K562 (cell line): ENCODE results near the gene TUBGCP6. TPM values are rescaled to one million over a fixed set of nuclear protein-coding genes. Genes with fewer than 3 reads are reported as not detected.

Source experiments
- ATAC-seq: fragments of 200-7000 bp; cut with Tn5 transposase; 3 replicates; pipeline ENCODE4 v1.9.1; 2020; ENCODE audit warnings: moderate library complexity
- BruUV-seq: library from RNA; stranded (reverse); fragments of 400-500 nt; replicated peaks from 2 replicates; lab custom pipeline; 2021; lab: Mats Ljungman, UMichigan
- CTCF ChIA-PET: fragments of 300-600 bp; formaldehyde crosslinking; extraction: SDS; loops from one replicate; lab custom pipeline; 2021; ENCODE audit warnings: low intra/inter-chr PET ratio; lab: Yijun Ruan, JAX
- POLR2A ChIA-PET: fragments of 300-600, 350-650 bp; sonication (Branson Sonifier 250); formaldehyde crosslinking; extraction: SDS; loops from one replicate; lab custom pipeline; 2021; ENCODE audit warnings: antibody characterized with exemption, inconsistent platforms; lab: Yijun Ruan, JAX
- DNase-seq, 4 experiments: peaks; one replicate each; pipeline versions ENCODE4 v3.0.0 to v3.0.0-alpha.2; 2011 to 2018; ENCODE audit warnings: low spot score in 3 of 4, mixed read lengths in 3 of 4; ENCODE audit errors: extremely low read depth in 1 of 4
- FAIRE-seq: peaks from 2 replicates; lab custom pipeline; 2011; peaks lifted over from hg19 to GRCh38; lab: Jason Lieb, UNC
- H2AFZ ChIP-seq: 2 replicates; pipeline ENCODE4 v1.6.0; 2011; ENCODE audit warnings: low read depth, low read length, control low read depth, inconsistent platforms
- H3K27ac ChIP-seq: fragments of 200-600 bp; 3 replicates; pipeline ENCODE4 v1.8.0; 2011; ENCODE audit warnings: low read depth, mild to moderate bottlenecking, control low read depth, inconsistent platforms, low read length, moderate library complexity, mixed read lengths; ENCODE audit errors: extremely low read depth
- H3K27me3 ChIP-seq, 2 experiments: fragments of 300-600 bp in 1 of 2; 2 replicates in 1 of 2; 3 replicates in 1 of 2; pipeline versions ENCODE4 v1.6.0 to v1.8.0; 2011; ENCODE audit warnings: inconsistent platforms in 2 of 2, low read length in 2 of 2, mild to moderate bottlenecking in 1 of 2, mixed read lengths in 1 of 2, moderate library complexity in 1 of 2; ENCODE audit not compliant: control insufficient read depth in 2 of 2, insufficient read depth in 2 of 2
- H3K36me3 ChIP-seq: fragments of 300-600 bp; 3 replicates; pipeline ENCODE4 v1.8.0; 2011; ENCODE audit warnings: mild to moderate bottlenecking, low read length, inconsistent platforms; ENCODE audit not compliant: control insufficient read depth, insufficient read depth
- H3K4me1 ChIP-seq, 2 experiments: fragments of 200-600 bp in 1 of 2; replicated peaks in 1 of 2; 2 replicates in 1 of 2; 3 replicates in 1 of 2; pipeline versions ENCODE4 v1.5.1 to v1.8.0; 2011; ENCODE audit warnings: inconsistent platforms in 2 of 2, low read length in 2 of 2, mild to moderate bottlenecking in 1 of 2, mixed read lengths in 1 of 2, moderate library complexity in 1 of 2; ENCODE audit not compliant: control insufficient read depth in 2 of 2, insufficient read depth in 2 of 2
- H3K4me2 ChIP-seq: 2 replicates; pipeline ENCODE4 v1.6.1; 2011; ENCODE audit warnings: low read length, control low read depth, inconsistent platforms, mixed read lengths; ENCODE audit not compliant: insufficient read depth
- H3K4me3 ChIP-seq: fragments of 200-600 bp; sonication (generic), shearing (Covaris generic); 2 replicates; pipeline ENCODE4 v1.5.1; 2016; ENCODE audit warnings: control low read depth, inconsistent platforms
- H3K79me2 ChIP-seq: fragments of 200-600 bp; 3 replicates; pipeline ENCODE4 v1.8.0; 2011; ENCODE audit warnings: low read length, inconsistent platforms; ENCODE audit not compliant: control insufficient read depth, insufficient read depth
- H3K9ac ChIP-seq, 2 experiments: 2 replicates each; pipeline versions ENCODE4 v1.6.0 to v1.6.1; 2011; ENCODE audit warnings: low read depth in 2 of 2, low read length in 2 of 2, control low read depth in 1 of 2, inconsistent platforms in 1 of 2, mild to moderate bottlenecking in 1 of 2, mixed read lengths in 1 of 2; ENCODE audit not compliant: insufficient read depth in 1 of 2
- H3K9me1 ChIP-seq: one replicate; pipeline ENCODE4 v1.6.0; 2011; ENCODE audit warnings: inconsistent platforms, mild to moderate bottlenecking, low read length, moderate library complexity; ENCODE audit not compliant: control insufficient read depth, insufficient read depth
- H3K9me3 ChIP-seq: replicated peaks from 2 replicates; pipeline ENCODE4 v1.5.1; 2011; ENCODE audit warnings: low read depth, low read length, inconsistent platforms; ENCODE audit not compliant: control insufficient read depth, insufficient read depth
- H4K20me1 ChIP-seq: replicated peaks from 2 replicates; pipeline ENCODE4 v1.6.1; 2011; ENCODE audit warnings: low read length, inconsistent platforms, mixed read lengths; ENCODE audit not compliant: control insufficient read depth, insufficient read depth
- ETV5 ChIP-seq: sonication (generic); formaldehyde crosslinking; IDR thresholded peaks from 2 replicates; pipeline ENCODE4 v1.4.0; 2020; ENCODE audit warnings: low read depth, mild to moderate bottlenecking, missing genetic modification reagents
- FOXP4 ChIP-seq: sonication (generic); formaldehyde crosslinking; IDR thresholded peaks from 2 replicates; pipeline ENCODE4 v1.8.0; 2022; ENCODE audit warnings: mild to moderate bottlenecking, missing genetic modification reagents, borderline replicate concordance
- HNRNPL ChIP-seq: fragments of 200-400 bp; formaldehyde crosslinking; IDR thresholded peaks from 2 replicates; pipeline ENCODE4 v1.6.1; 2017; ENCODE audit warnings: low read depth, mild to moderate bottlenecking, low read length
- ILK ChIP-seq: fragments of 450-650 bp; IDR thresholded peaks from 2 replicates; pipeline ENCODE4 v1.6.1; 2016; ENCODE audit warnings: missing genetic modification characterization, low read depth, mild to moderate bottlenecking, missing compliant biosample characterization, moderate library complexity, borderline replicate concordance
- NONO ChIP-seq, 2 experiments: fragments of 200-400 bp in 1 of 2; fragments of 450-650 bp in 1 of 2; formaldehyde crosslinking in 1 of 2; IDR thresholded peaks; 2 replicates each; pipeline ENCODE4 v1.6.1; 2017; ENCODE audit warnings: low read depth in 2 of 2, mild to moderate bottlenecking in 2 of 2, moderate library complexity in 2 of 2, low read length in 1 of 2
- NR3C1 ChIP-seq: sonication (generic); formaldehyde crosslinking; IDR thresholded peaks from 2 replicates; pipeline ENCODE4 v1.8.1; 2022; ENCODE audit warnings: missing genetic modification reagents
- PHF20 ChIP-seq: fragments of 450-650 bp; IDR thresholded peaks from 2 replicates; pipeline ENCODE4 v1.6.1; 2018; ENCODE audit not compliant: partially characterized antibody
- POLR2A ChIP-seq: fragments of 450-650 bp; conservative IDR thresholded peaks from 2 replicates; pipeline ENCODE4 v1.6.1; 2016
- POLR2AphosphoS2 ChIP-seq: IDR thresholded peaks from 2 replicates; pipeline ENCODE4 v1.6.1; 2012; ENCODE audit warnings: low read length, improper control_type of control experiment
- POLR2G ChIP-seq: fragments of 200-400 bp; formaldehyde crosslinking; IDR thresholded peaks from 2 replicates; pipeline ENCODE4 v1.6.1; 2017; ENCODE audit warnings: low read depth, mild to moderate bottlenecking, antibody characterized with exemption, low read length, moderate library complexity
- SMARCC2 ChIP-seq: fragments of 450-650 bp; IDR thresholded peaks from 2 replicates; pipeline ENCODE4 v1.6.1; 2017; ENCODE audit warnings: antibody characterized with exemption, moderate library complexity, mild to moderate bottlenecking, low read depth
- THRAP3 ChIP-seq: fragments of 450-650 bp; IDR thresholded peaks from 2 replicates; pipeline ENCODE4 v1.6.1; 2016; ENCODE audit warnings: mild to moderate bottlenecking, inconsistent platforms, borderline replicate concordance
- ZNF146 ChIP-seq: IDR thresholded peaks from one replicate; pipeline ENCODE4 v1.6.1; 2018; ENCODE audit warnings: missing compliant biosample characterization; ENCODE audit not compliant: unreplicated experiment
- ZNF764 ChIP-seq: fragments of 250-450 bp; sonication (Bioruptor Pico); IDR thresholded peaks from 2 replicates; pipeline ENCODE4 v1.4.0; 2020; ENCODE audit warnings: low read depth, mild to moderate bottlenecking, moderate library complexity
- WGBS: fragments of 100-300 bp; shearing (Covaris generic); methylation state at CpG from one replicate; pipeline ENCODE4 v1.1.6; 2016; ENCODE audit warnings: low coverage, mixed read lengths; ENCODE audit not compliant: insufficient coverage; ENCODE audit errors: missing lambda C conversion rate; 5-methylcytosine and 5-hydroxymethylcytosine counted together
- in situ Hi-C: fragments of 300-500 bp; cut with MboI; formaldehyde crosslinking; loops from 4 replicates; pipeline ENCODE4 v1.15.0; 2018; ENCODE audit warnings: inconsistent platforms, mixed read lengths
- intact Hi-C: fragments of 100-400 bp; cut with micrococcal nuclease; formaldehyde crosslinking; loops from 2 replicates; pipeline ENCODE4 v1.14.2; 2022
- polyA plus RNA-seq, 8 experiments: library from polyadenylated mRNA; depleted of rRNA in 4 of 8; stranded (reverse) in 5 of 8; unstranded in 3 of 8; fragments of >200 nt; fragmentation: Nextera tagmentation in 2 of 8; fragmentation: Illumina TruSeq in 1 of 8; extraction: Ambion mirVana in 2 of 8; extraction: Trizol in 1 of 8; gene quantifications; 2 replicates each; pipeline versions ENCODE4 v1.2.1 to v1.2.3, GENCODE V29; 2011 to 2014; ENCODE audit warnings: inconsistent platforms in 1 of 8, missing spikeins in 1 of 8
- total RNA-seq, 7 experiments: library from RNA; depleted of rRNA in 6 of 7; stranded (reverse); fragments of >200 nt in 6 of 7; fragmentation: Illumina TruSeq in 2 of 7; extraction: Trizol in 2 of 7; gene quantifications; 2 replicates each; pipeline versions ENCODE4 v1.2.1 to v1.2.3, GENCODE V29; 2011 to 2021; ENCODE audit warnings: low replicate concordance in 1 of 7
- TF ChIP-seq, protein P1 (sequence below): fragments of 450-650 bp; formaldehyde crosslinking; conservative IDR thresholded peaks from 2 replicates; pipeline ENCODE4 v1.4.0; 2022; ENCODE audit warnings: mild to moderate bottlenecking, missing genetic modification characterization
- TF ChIP-seq, protein P2 (sequence below): sonication (generic); formaldehyde crosslinking; IDR thresholded peaks from 2 replicates; pipeline ENCODE4 v1.4.0; 2020; ENCODE audit warnings: mild to moderate bottlenecking, missing genetic modification reagents

TUBGCP6 gene
- total and polyA plus RNA-seq, 9 of the 15 experiments (the other 6 are each of a cell fraction or from before 2014, with no cell fraction given), result 0.76 to 33.0 (median 10.1) TPM

- H4K20me1 ChIP-seq, result no peaks in the 10 kb centered on the region
- no peak overlapping the region for H3K27ac ChIP-seq
- in situ Hi-C loops, result no loop called here
- POLR2A ChIA-PET, result interaction anchor here (0.6 to 1.0 kb wide), 3 partner anchors 12 to 285 kb away, joined by 3 read pairs; no protein-coding TSS in a partner anchor
- H3K9ac ChIP-seq, result no peak overlapping the region; a peak in 1 of 4 replicates
- no peak for TF ChIP-seq ZNF764 (CRISPR knock-in tag)
- TF ChIP-seq POLR2A, result no peak
- TF ChIP-seq POLR2G, result no peak
- no peak for TF ChIP-seq NR3C1 (CRISPR knock-in tag)
- no peak for TF ChIP-seq ILK (tag)
- no peak for TF ChIP-seq ZNF146 (CRISPR knock-in tag)
- no peak for TF ChIP-seq SMARCC2
- TF ChIP-seq ETV5 (CRISPR knock-in tag), result no peak
- TF ChIP-seq, protein P1, sequence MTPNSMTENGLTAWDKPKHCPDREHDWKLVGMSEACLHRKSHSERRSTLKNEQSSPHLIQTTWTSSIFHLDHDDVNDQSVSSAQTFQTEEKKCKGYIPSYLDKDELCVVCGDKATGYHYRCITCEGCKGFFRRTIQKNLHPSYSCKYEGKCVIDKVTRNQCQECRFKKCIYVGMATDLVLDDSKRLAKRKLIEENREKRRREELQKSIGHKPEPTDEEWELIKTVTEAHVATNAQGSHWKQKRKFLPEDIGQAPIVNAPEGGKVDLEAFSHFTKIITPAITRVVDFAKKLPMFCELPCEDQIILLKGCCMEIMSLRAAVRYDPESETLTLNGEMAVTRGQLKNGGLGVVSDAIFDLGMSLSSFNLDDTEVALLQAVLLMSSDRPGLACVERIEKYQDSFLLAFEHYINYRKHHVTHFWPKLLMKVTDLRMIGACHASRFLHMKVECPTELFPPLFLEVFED, result no peak
- TF ChIP-seq, protein P2, sequence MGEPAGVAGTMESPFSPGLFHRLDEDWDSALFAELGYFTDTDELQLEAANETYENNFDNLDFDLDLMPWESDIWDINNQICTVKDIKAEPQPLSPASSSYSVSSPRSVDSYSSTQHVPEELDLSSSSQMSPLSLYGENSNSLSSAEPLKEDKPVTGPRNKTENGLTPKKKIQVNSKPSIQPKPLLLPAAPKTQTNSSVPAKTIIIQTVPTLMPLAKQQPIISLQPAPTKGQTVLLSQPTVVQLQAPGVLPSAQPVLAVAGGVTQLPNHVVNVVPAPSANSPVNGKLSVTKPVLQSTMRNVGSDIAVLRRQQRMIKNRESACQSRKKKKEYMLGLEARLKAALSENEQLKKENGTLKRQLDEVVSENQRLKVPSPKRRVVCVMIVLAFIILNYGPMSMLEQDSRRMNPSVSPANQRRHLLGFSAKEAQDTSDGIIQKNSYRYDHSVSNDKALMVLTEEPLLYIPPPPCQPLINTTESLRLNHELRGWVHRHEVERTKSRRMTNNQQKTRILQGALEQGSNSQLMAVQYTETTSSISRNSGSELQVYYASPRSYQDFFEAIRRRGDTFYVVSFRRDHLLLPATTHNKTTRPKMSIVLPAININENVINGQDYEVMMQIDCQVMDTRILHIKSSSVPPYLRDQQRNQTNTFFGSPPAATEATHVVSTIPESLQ, result no peak
- no peak for TF ChIP-seq THRAP3
- TF ChIP-seq HNRNPL, result no peak
- TF ChIP-seq POLR2AphosphoS2, result no peak
- TF ChIP-seq PHF20, result no peak
- TF ChIP-seq NONO (IDR thresholded peaks at IDR 0.05; ENCODE audit: low read depth in 2 of 2, low read length in 1 of 2), result no peak
- TF ChIP-seq FOXP4 (CRISPR knock-in tag), result no peak
- TF ChIP-seq, all 486 proteins: peak for 0
- Histone ChIP-seq H3K4me2 (no peak overlapping the region), H3K9me1 (no peaks in the 10 kb centered on the region), H3K4me1 (peaks cover 0 to 30% of the 10 kb centered on the region in 2 experiments; a peak in 3 of 5 replicates), H3K4me3 (no peak overlapping the region), H3K9me3 (0 out of 2 replicates have a peak, but pooled peaks cover 3% of the 10 kb centered on the region), H3K36me3 (peaks cover 84% of the 10 kb centered on the region; the same call in 2 of the 3 replicates), H2AFZ (no peak overlapping the region), H3K27me3 (no peaks in the 10 kb centered on the region), H3K79me2 (peaks cover 13% of the 10 kb centered on the region; the same call in 2 of the 3 replicates)
- CTCF ChIA-PET, result no interaction called here
- intact Hi-C loops, result no loop called here
- no TSS peak for BruUV-seq
- FAIRE-seq (no peak), DNase-seq (no peak), ATAC-seq (no peak)
- WGBS, result 94% methylated on average over 9 of the region's 15 CpGs
Measured at GRCh38 chr22:50216055-50216683, 28.7 kb downstream of the TUBGCP6 start.
